Caco-2 (cell line): ENCODE results near the gene OLFM2. TPM values are rescaled to one million over a fixed set of nuclear protein-coding genes. Genes with fewer than 3 reads are reported as not detected.

ENCODE experiments used
- BruUV-seq: library from RNA; stranded (reverse); fragments of 400-500 nt; replicated peaks from 2 replicates; lab custom pipeline; 2021; lab: Mats Ljungman, UMichigan
- CTCF ChIA-PET: fragments of 300-600 bp; sonication (Branson Sonifier 250); formaldehyde crosslinking; loops from one replicate; lab custom pipeline; 2022; ENCODE audit warnings: antibody characterized with exemption; lab: Charles Lee
- POLR2A ChIA-PET: fragments of 300-600 bp; sonication (Branson Sonifier 250); formaldehyde crosslinking; loops from one replicate; lab custom pipeline; 2022; ENCODE audit warnings: antibody characterized with exemption; lab: Charles Lee
- DNase-seq, 2 experiments: peaks; one replicate each; pipeline versions ENCODE4 v3.0.0 to v3.0.0-alpha.2; 2020 to 2022
- H3K27me3 ChIP-seq: replicated peaks from 2 replicates; pipeline ENCODE4 v1.6.0; 2011; ENCODE audit warnings: low read length; ENCODE audit not compliant: control insufficient read depth, insufficient read depth
- H3K36me3 ChIP-seq: 2 replicates; pipeline ENCODE4 v1.5.1; 2011; ENCODE audit warnings: low read length; ENCODE audit not compliant: control insufficient read depth, insufficient read depth
- H3K4me1 ChIP-seq: fragments of 250-450 bp; sonication (Bioruptor Pico); 2 replicates; pipeline ENCODE4 v1.5.1; 2020; ENCODE audit warnings: mild to moderate bottlenecking
- H3K4me3 ChIP-seq: 2 replicates; pipeline ENCODE4 v1.5.1; 2011; ENCODE audit warnings: low read depth, mild to moderate bottlenecking, control low read depth, low read length
- H3K9me3 ChIP-seq: fragments of 250-450 bp; sonication (Bioruptor Pico); 2 replicates; pipeline ENCODE4 v1.5.1; 2020; ENCODE audit warnings: mild to moderate bottlenecking, moderate library complexity
- H3K27ac Mint-ChIP-seq: one replicate; pipeline ENCODE4 v1.8.0; 2022; ENCODE audit warnings: mixed read lengths; ENCODE audit not compliant: unreplicated experiment
- H3K27me3 Mint-ChIP-seq: one replicate; pipeline ENCODE4 v1.8.0; 2022; ENCODE audit warnings: mixed read lengths; ENCODE audit not compliant: insufficient read depth, unreplicated experiment
- H3K36me3 Mint-ChIP-seq: one replicate; pipeline ENCODE4 v1.8.0; 2022; ENCODE audit warnings: mild to moderate bottlenecking, mixed read lengths; ENCODE audit not compliant: insufficient read depth, unreplicated experiment
- H3K4me1 Mint-ChIP-seq: one replicate; pipeline ENCODE4 v1.8.0; 2022; ENCODE audit warnings: low read depth, mixed read lengths; ENCODE audit not compliant: unreplicated experiment
- H3K4me3 Mint-ChIP-seq: one replicate; pipeline ENCODE4 v1.8.0; 2022; ENCODE audit warnings: mild to moderate bottlenecking, moderate library complexity, mixed read lengths; ENCODE audit not compliant: unreplicated experiment
- H3K9me3 Mint-ChIP-seq: one replicate; pipeline ENCODE4 v1.8.0; 2022; ENCODE audit warnings: mixed read lengths; ENCODE audit not compliant: unreplicated experiment
- intact Hi-C: fragments of 100-400 bp; cut with micrococcal nuclease; formaldehyde crosslinking; loops from one replicate; pipeline ENCODE4 v1.10.0; 2022; ENCODE audit not compliant: unreplicated experiment
- total RNA-seq: library from RNA; stranded (reverse); gene quantifications from 2 replicates; pipeline ENCODE4 v1.2.3, GENCODE V29; 2022
- TF ChIP-seq, protein P1 (sequence below), 2 experiments: fragments of 200-600 bp in 1 of 2; IDR thresholded peaks; 1 replicate in 1 of 2; 2 replicates in 1 of 2; pipeline versions ENCODE4 v1.5.1 to v1.8.0; 2011 to 2022; ENCODE audit warnings: antibody characterized with exemption in 1 of 2, control low read depth in 1 of 2, inconsistent platforms in 1 of 2, low read depth in 1 of 2, low read length in 1 of 2, mild to moderate bottlenecking in 1 of 2, moderate library complexity in 1 of 2; ENCODE audit not compliant: insufficient read depth in 1 of 2, severe bottlenecking in 1 of 2, unreplicated experiment in 1 of 2

OLFM2 gene
- total RNA-seq, 1 experiment from 2014 or later = 0.34 TPM

DNA sequence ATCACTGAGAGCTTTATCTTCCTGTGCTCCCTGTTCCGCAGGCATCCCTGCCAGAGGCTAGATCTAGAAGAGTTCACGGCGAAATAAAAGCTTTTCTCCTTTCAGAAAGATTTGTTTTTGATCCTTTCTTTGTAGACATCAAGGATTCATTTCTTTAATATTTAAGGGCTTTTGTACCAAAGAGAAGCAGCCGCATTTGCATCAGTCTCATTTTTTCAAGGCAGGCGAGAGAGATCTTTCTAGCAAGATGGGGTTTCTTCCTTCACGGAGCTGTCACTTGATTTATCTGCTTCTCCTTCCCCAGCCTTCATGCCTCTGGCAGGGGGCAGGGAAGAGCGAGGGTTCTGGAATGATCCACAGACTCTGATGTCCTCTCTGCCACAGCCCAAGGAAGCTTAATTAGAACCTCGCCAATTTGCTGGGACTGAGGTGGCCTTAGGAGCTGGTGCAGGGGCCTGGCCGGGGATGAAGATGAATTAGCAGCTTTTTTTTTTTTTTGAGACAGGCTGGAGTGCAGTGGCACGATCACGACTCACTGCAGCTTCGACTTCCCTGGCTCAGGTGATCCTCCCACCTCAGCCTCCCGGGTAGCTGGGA, 61.2 kb downstream of the OLFM2 start:
- Histone ChIP-seq H3K4me1 (peaks cover 6% of the 10 kb centered on the region; the same call in 1 of the 2 replicates), H3K4me3 (no peak overlapping the region), H3K36me3 (no peaks in the 10 kb centered on the region), H3K9me3 (no peaks in the 10 kb centered on the region), H3K27me3 (no peaks in the 10 kb centered on the region)
- no peak overlapping the region for H3K27ac Mint-ChIP-seq
- H3K36me3 Mint-ChIP-seq = no peaks in the 10 kb centered on the region
- BruUV-seq = no TSS peak
- no peak for DNase-seq
- H3K9me3 Mint-ChIP-seq = no peaks in the 10 kb centered on the region
- TF ChIP-seq, protein P1, sequence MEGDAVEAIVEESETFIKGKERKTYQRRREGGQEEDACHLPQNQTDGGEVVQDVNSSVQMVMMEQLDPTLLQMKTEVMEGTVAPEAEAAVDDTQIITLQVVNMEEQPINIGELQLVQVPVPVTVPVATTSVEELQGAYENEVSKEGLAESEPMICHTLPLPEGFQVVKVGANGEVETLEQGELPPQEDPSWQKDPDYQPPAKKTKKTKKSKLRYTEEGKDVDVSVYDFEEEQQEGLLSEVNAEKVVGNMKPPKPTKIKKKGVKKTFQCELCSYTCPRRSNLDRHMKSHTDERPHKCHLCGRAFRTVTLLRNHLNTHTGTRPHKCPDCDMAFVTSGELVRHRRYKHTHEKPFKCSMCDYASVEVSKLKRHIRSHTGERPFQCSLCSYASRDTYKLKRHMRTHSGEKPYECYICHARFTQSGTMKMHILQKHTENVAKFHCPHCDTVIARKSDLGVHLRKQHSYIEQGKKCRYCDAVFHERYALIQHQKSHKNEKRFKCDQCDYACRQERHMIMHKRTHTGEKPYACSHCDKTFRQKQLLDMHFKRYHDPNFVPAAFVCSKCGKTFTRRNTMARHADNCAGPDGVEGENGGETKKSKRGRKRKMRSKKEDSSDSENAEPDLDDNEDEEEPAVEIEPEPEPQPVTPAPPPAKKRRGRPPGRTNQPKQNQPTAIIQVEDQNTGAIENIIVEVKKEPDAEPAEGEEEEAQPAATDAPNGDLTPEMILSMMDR (IDR thresholded peaks at IDR 0.05; ENCODE audit: insufficient read depth in 1 of 2, low read depth in 1 of 2, low read length in 1 of 2, severe bottlenecking in 1 of 2, unreplicated experiment in 1 of 2) = no peak
- ChIA-PET POLR2A (no interaction called here), CTCF (interaction anchor here (0.6 kb wide), 1 partner anchor 1994 kb away, joined by 3 read pairs; no protein-coding TSS in a partner anchor)
- peaks cover 7% of the 10 kb centered on the region for H3K4me1 Mint-ChIP-seq
- no peak overlapping the region for H3K4me3 Mint-ChIP-seq
- intact Hi-C loops = no loop called here
- H3K27me3 Mint-ChIP-seq = no peaks in the 10 kb centered on the region

GRCh38 chr19:9872618-9873242, 63.6 kb downstream of the OLFM2 start:
- H3K27me3 Mint-ChIP-seq = no peaks in the 10 kb centered on the region
- H3K4me1 Mint-ChIP-seq = peaks cover 7% of the 10 kb centered on the region
- H3K4me3 ChIP-seq = no peak overlapping the region
- POLR2A ChIA-PET = no interaction called here
- DNase-seq = no peak
- H3K27me3 ChIP-seq = no peaks in the 10 kb centered on the region
- TF ChIP-seq, protein P1 (IDR thresholded peaks at IDR 0.05; ENCODE audit: insufficient read depth in 1 of 2, low read depth in 1 of 2, low read length in 1 of 2, severe bottlenecking in 1 of 2, unreplicated experiment in 1 of 2) = no peak
- no peaks in the 10 kb centered on the region for H3K36me3 ChIP-seq
- H3K36me3 Mint-ChIP-seq = no peaks in the 10 kb centered on the region
- intact Hi-C loops = no loop called here
- CTCF ChIA-PET = no interaction called here
- no peak overlapping the region for H3K4me3 Mint-ChIP-seq
- H3K9me3 ChIP-seq = no peaks in the 10 kb centered on the region
- peaks cover 6% of the 10 kb centered on the region; the same call in 1 of the 2 replicates for H3K4me1 ChIP-seq
- H3K9me3 Mint-ChIP-seq = no peaks in the 10 kb centered on the region
- no TSS peak for BruUV-seq
- no peak overlapping the region for H3K27ac Mint-ChIP-seq

- BruUV-seq = no TSS peak
- peak overlapping the region; percentile 47 for H3K4me3 Mint-ChIP-seq
- no peaks in the 10 kb centered on the region for H3K36me3 Mint-ChIP-seq
- H3K27me3 Mint-ChIP-seq = no peaks in the 10 kb centered on the region
- peaks cover 6% of the 10 kb centered on the region; the same call in 1 of the 2 replicates for H3K4me1 ChIP-seq
- no peaks in the 10 kb centered on the region for H3K36me3 ChIP-seq
- H3K4me1 Mint-ChIP-seq = peaks cover 7% of the 10 kb centered on the region
- peak overlapping the region; percentile 50 for H3K27ac Mint-ChIP-seq
- no peaks in the 10 kb centered on the region for H3K27me3 ChIP-seq
- H3K9me3 Mint-ChIP-seq = no peaks in the 10 kb centered on the region
- TF ChIP-seq, protein P1 (IDR thresholded peaks at IDR 0.05; ENCODE audit: insufficient read depth in 1 of 2, low read depth in 1 of 2, low read length in 1 of 2, severe bottlenecking in 1 of 2, unreplicated experiment in 1 of 2) = no peak
- ChIA-PET POLR2A (interaction anchor here (0.6 to 0.7 kb wide), 2 partner anchors 33 to 699 kb away, joined by 5 to 7 read pairs; no protein-coding TSS in a partner anchor), CTCF (interaction anchor here (0.6 kb wide), 1 partner anchor 128 kb away, joined by 5 read pairs; no protein-coding TSS in a partner anchor)
- no peak overlapping the region for H3K4me3 ChIP-seq
- peak; percentile 44 to 67 for DNase-seq
- intact Hi-C loops = no loop called here
- no peaks in the 10 kb centered on the region for H3K9me3 ChIP-seq
Measured at GRCh38 chr19:9871626-9872338, 64.5 kb downstream of the OLFM2 start.
